HCT116 (cell line): ENCODE results near the gene BTBD3. TPM values are rescaled to one million over a fixed set of nuclear protein-coding genes. Genes with fewer than 3 reads are reported as not detected.

Experiments
- ATAC-seq: fragments of 200-7000 bp; cut with Tn5 transposase; 2 replicates; pipeline ENCODE4 v1.9.1; 2020; ENCODE audit warnings: mild to moderate bottlenecking, moderate library complexity
- BruUV-seq: library from RNA; stranded (reverse); fragments of 400-500 nt; replicated peaks from 2 replicates; lab custom pipeline; 2021; lab: Mats Ljungman, UMichigan
- CTCF ChIA-PET: fragments of 300-600 bp; sonication (Branson Sonifier 250); formaldehyde crosslinking; loops from one replicate; lab custom pipeline; 2021; ENCODE audit warnings: antibody characterized with exemption; lab: Charles Lee
- POLR2A ChIA-PET: fragments of 300-600, 350-600 bp; sonication (Branson Sonifier 250); formaldehyde crosslinking; loops from one replicate; lab custom pipeline; 2021; ENCODE audit warnings: antibody characterized with exemption; lab: Charles Lee
- RAD21 ChIA-PET, 2 experiments: fragments of 300-600 bp; sonication (Branson Sonifier 250); formaldehyde crosslinking; loops; one replicate each; lab custom pipeline; 2023; ENCODE audit warnings: low total read pairs in 2 of 2; ENCODE audit not compliant: uncharacterized antibody in 2 of 2, unreplicated experiment in 2 of 2, low non-redundant PET in 1 of 2; lab: Charles Lee
- DNase-seq: peaks from one replicate; pipeline ENCODE4 v3.0.0-alpha.2; 2010; ENCODE audit warnings: low read depth, low spot score
- H2AFZ ChIP-seq: fragments of 200-600 bp; shearing (Covaris generic), sonication (generic); 2 replicates; pipeline ENCODE4 v1.6.1; 2017; ENCODE audit warnings: low read depth, mixed run types, mixed read lengths, antibody characterized with exemption, low read length; ENCODE audit not compliant: poor library complexity, severe bottlenecking
- H3K27ac ChIP-seq: 2 replicates; pipeline ENCODE4 v1.5.1; 2012; ENCODE audit warnings: low read depth, low read length
- H3K27me3 ChIP-seq: fragments of 200-600 bp; sonication (generic); 2 replicates; pipeline ENCODE4 v1.6.1; 2016; ENCODE audit warnings: mixed run types, low read length, mixed read lengths; ENCODE audit not compliant: insufficient read depth
- H3K36me3 ChIP-seq, 2 experiments: fragments of 200-500 bp in 1 of 2; fragments of 200-600 bp in 1 of 2; sonication (Bioruptor generic) in 1 of 2; sonication (generic) in 1 of 2; 2 replicates each; pipeline versions ENCODE4 v1.5.1 to v1.6.1; 2014 to 2016; ENCODE audit warnings: low read length in 2 of 2, inconsistent platforms in 1 of 2, mixed read lengths in 1 of 2, mixed run types in 1 of 2; ENCODE audit not compliant: insufficient read depth in 2 of 2, control insufficient read depth in 1 of 2
- H3K4me1 ChIP-seq, 2 experiments: fragments of 200-600 bp in 1 of 2; sonication (generic) in 1 of 2; 2 replicates each; pipeline versions ENCODE4 v1.5.1 to v1.6.1; 2012 to 2017; ENCODE audit warnings: low read length in 2 of 2, inconsistent platforms in 1 of 2, mild to moderate bottlenecking in 1 of 2, mixed read lengths in 1 of 2, mixed run types in 1 of 2, moderate library complexity in 1 of 2; ENCODE audit not compliant: insufficient read depth in 2 of 2, control insufficient read depth in 1 of 2
- H3K4me2 ChIP-seq: fragments of 200-600 bp; sonication (generic); 2 replicates; pipeline ENCODE4 v1.6.1; 2017; ENCODE audit warnings: mixed run types, low read length, mixed read lengths
- H3K4me3 ChIP-seq, 2 experiments: fragments of 200-600 bp in 1 of 2; sonication (generic) in 1 of 2; replicated peaks in 1 of 2; 2 replicates each; pipeline ENCODE4 v1.5.1; 2011 to 2016; ENCODE audit warnings: low read length in 2 of 2, control low read depth in 1 of 2, low read depth in 1 of 2, mild to moderate bottlenecking in 1 of 2, mixed read lengths in 1 of 2, mixed run types in 1 of 2
- H3K79me2 ChIP-seq: fragments of 200-600 bp; sonication (generic); 2 replicates; pipeline ENCODE4 v1.6.1; 2017; ENCODE audit warnings: mild to moderate bottlenecking, mixed run types, low read length, moderate library complexity, mixed read lengths; ENCODE audit not compliant: insufficient read depth
- H3K9ac ChIP-seq: fragments of 200-600 bp; sonication (generic); 2 replicates; pipeline ENCODE4 v1.6.1; 2016; ENCODE audit warnings: low read length, mixed read lengths
- H3K9me2 ChIP-seq: fragments of 200-600 bp; sonication (generic), shearing (Covaris generic); 2 replicates; pipeline ENCODE4 v1.6.1; 2017; ENCODE audit warnings: mixed run types, mild to moderate bottlenecking, moderate library complexity; ENCODE audit not compliant: insufficient read depth
- H3K9me3 ChIP-seq, 2 experiments: fragments of 200-500 bp in 1 of 2; fragments of 200-600 bp in 1 of 2; sonication (Bioruptor generic) in 1 of 2; sonication (generic) in 1 of 2; 2 replicates each; pipeline ENCODE4 v1.6.1; 2014 to 2017; ENCODE audit warnings: low read length in 2 of 2, mixed read lengths in 2 of 2, inconsistent platforms in 1 of 2, low read depth in 1 of 2, mild to moderate bottlenecking in 1 of 2, mixed run types in 1 of 2, moderate library complexity in 1 of 2; ENCODE audit not compliant: control insufficient read depth in 1 of 2, insufficient read depth in 1 of 2
- H4K20me1 ChIP-seq: fragments of 200-600 bp; sonication (generic), shearing (Covaris generic); 2 replicates; pipeline ENCODE4 v1.6.1; 2017; ENCODE audit warnings: mixed run types, mild to moderate bottlenecking, moderate library complexity; ENCODE audit not compliant: insufficient read depth
- CBX3 ChIP-seq: IDR thresholded peaks from 2 replicates; pipeline ENCODE4 v1.6.1; 2012; ENCODE audit warnings: low read depth
- ELF1 ChIP-seq: IDR thresholded peaks from 2 replicates; pipeline ENCODE4 v1.6.1; 2012; ENCODE audit warnings: low read depth, borderline replicate concordance
- EZH2 ChIP-seq: fragments of 200-600 bp; sonication (generic); IDR thresholded peaks from 2 replicates; pipeline ENCODE4 v1.6.1; 2017; ENCODE audit warnings: antibody characterized with exemption, mixed run types
- EZH2phosphoT487 ChIP-seq: fragments of 200-600 bp; IDR thresholded peaks from 2 replicates; pipeline ENCODE4 v1.6.1; 2018; ENCODE audit warnings: antibody characterized with exemption, borderline replicate concordance
- FOSL1 ChIP-seq: IDR thresholded peaks from 2 replicates; pipeline ENCODE4 v1.6.1; 2012; ENCODE audit warnings: low read depth
- POLR2A ChIP-seq: IDR thresholded peaks from 2 replicates; pipeline ENCODE4 v1.7.0; 2011; ENCODE audit warnings: borderline replicate concordance; ENCODE audit not compliant: insufficient read depth, insufficient read length; ENCODE audit errors: extremely low read depth
- RAD21 ChIP-seq: IDR thresholded peaks from 2 replicates; pipeline ENCODE4 v1.6.1; 2012; ENCODE audit warnings: low read depth, mild to moderate bottlenecking
- SP1 ChIP-seq: IDR thresholded peaks from 2 replicates; pipeline ENCODE4 v1.6.1; 2012; ENCODE audit warnings: low read depth
- SRF ChIP-seq: IDR thresholded peaks from 2 replicates; pipeline ENCODE4 v1.6.1; 2012; ENCODE audit warnings: low read depth
- TCF7L2 ChIP-seq: IDR thresholded peaks from 2 replicates; pipeline ENCODE4 v1.7.0; 2011; ENCODE audit warnings: borderline replicate concordance, inconsistent platforms; ENCODE audit not compliant: insufficient read depth, insufficient read length; ENCODE audit errors: extremely low read depth
- YY1 ChIP-seq: IDR thresholded peaks from 2 replicates; pipeline ENCODE4 v1.6.1; 2011; ENCODE audit warnings: low read length, low read depth, moderate library complexity, mild to moderate bottlenecking; ENCODE audit not compliant: insufficient replicate concordance; ENCODE audit errors: extremely low read depth
- ZFX ChIP-seq: fragments of 450-650 bp; IDR thresholded peaks from 2 replicates; pipeline ENCODE4 v1.6.1; 2017
- intact Hi-C: fragments of 100-400 bp; cut with micrococcal nuclease; formaldehyde crosslinking; loops from 2 replicates; pipeline ENCODE4 v1.10.0; 2022
- total RNA-seq: library from RNA; stranded (reverse); gene quantifications from one replicate; pipeline ENCODE4 v1.2.1, GENCODE V29; 2021; ENCODE audit not compliant: unreplicated experiment
- TF ChIP-seq, protein P1 (sequence below): IDR thresholded peaks from 2 replicates; pipeline ENCODE4 v1.6.1; 2012; ENCODE audit warnings: low read depth
- TF ChIP-seq, protein P2 (sequence below): IDR thresholded peaks from 2 replicates; pipeline ENCODE4 v1.6.1; 2012
- TF ChIP-seq, protein P3 (sequence below), 3 experiments: fragments of 200-600 bp in 1 of 3; sonication (generic) in 1 of 3; IDR thresholded peaks in 2 of 3; conservative IDR thresholded peaks in 1 of 3; 2 replicates each; pipeline ENCODE4 v1.5.1; 2012 to 2017; ENCODE audit warnings: low read depth in 2 of 3, low read length in 2 of 3, antibody characterized with exemption in 1 of 3, borderline replicate concordance in 1 of 3, control low read depth in 1 of 3, mild to moderate bottlenecking in 1 of 3, mixed read lengths in 1 of 3, mixed run types in 1 of 3, moderate library complexity in 1 of 3; ENCODE audit not compliant: insufficient read depth in 1 of 3
- TF ChIP-seq, protein P4 (sequence below): IDR thresholded peaks from 2 replicates; pipeline ENCODE4 v1.6.1; 2011; ENCODE audit warnings: mild to moderate bottlenecking, low read length, moderate library complexity; ENCODE audit not compliant: insufficient replicate concordance; ENCODE audit errors: extremely low read depth

The BTBD3 gene
- total RNA-seq, 1 experiment from 2014 or later = 20.2 TPM

DNA sequence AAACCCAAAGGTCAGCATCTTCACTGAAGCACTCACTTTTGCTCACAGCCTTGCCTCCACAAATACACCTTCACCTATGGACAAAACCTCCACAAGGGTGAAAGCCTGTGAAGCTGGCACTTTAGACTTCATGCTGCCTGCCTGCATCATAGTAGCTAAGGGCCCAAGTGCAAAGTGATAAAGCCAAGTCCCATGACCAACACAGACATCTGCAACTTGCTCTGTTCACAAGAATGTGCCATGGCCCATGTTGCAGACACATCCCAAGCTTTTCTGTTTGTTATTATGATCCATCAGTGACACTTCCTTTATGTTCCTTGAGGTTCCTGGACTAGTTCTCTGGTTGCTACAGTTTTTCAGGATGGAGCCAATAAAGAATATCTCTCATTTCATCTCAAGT, 31.1 kb downstream of the BTBD3 start:
- RAD21 ChIA-PET = no interaction called here
- H3K36me3 ChIP-seq = no peaks in the 10 kb centered on the region
- no peak overlapping the region for H2AFZ ChIP-seq
- no peak overlapping the region for H3K4me2 ChIP-seq
- POLR2A ChIA-PET = no interaction called here
- intact Hi-C loops = no loop called here
- no peak for DNase-seq
- CTCF ChIA-PET = no interaction called here
- H3K79me2 ChIP-seq = no peaks in the 10 kb centered on the region
- H4K20me1 ChIP-seq = no peaks in the 10 kb centered on the region
- TF ChIP-seq SRF (no peak), YY1 (no peak), CBX3 (no peak), TCF7L2 (no peak), ELF1 (no peak), RAD21 (no peak), ZFX (no peak), SP1 (no peak), EZH2 (no peak), POLR2A (no peak), EZH2phosphoT487 (no peak), FOSL1 (no peak)
- TF ChIP-seq, protein P1, sequence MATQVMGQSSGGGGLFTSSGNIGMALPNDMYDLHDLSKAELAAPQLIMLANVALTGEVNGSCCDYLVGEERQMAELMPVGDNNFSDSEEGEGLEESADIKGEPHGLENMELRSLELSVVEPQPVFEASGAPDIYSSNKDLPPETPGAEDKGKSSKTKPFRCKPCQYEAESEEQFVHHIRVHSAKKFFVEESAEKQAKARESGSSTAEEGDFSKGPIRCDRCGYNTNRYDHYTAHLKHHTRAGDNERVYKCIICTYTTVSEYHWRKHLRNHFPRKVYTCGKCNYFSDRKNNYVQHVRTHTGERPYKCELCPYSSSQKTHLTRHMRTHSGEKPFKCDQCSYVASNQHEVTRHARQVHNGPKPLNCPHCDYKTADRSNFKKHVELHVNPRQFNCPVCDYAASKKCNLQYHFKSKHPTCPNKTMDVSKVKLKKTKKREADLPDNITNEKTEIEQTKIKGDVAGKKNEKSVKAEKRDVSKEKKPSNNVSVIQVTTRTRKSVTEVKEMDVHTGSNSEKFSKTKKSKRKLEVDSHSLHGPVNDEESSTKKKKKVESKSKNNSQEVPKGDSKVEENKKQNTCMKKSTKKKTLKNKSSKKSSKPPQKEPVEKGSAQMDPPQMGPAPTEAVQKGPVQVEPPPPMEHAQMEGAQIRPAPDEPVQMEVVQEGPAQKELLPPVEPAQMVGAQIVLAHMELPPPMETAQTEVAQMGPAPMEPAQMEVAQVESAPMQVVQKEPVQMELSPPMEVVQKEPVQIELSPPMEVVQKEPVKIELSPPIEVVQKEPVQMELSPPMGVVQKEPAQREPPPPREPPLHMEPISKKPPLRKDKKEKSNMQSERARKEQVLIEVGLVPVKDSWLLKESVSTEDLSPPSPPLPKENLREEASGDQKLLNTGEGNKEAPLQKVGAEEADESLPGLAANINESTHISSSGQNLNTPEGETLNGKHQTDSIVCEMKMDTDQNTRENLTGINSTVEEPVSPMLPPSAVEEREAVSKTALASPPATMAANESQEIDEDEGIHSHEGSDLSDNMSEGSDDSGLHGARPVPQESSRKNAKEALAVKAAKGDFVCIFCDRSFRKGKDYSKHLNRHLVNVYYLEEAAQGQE = no peak
- TF ChIP-seq, protein P2, sequence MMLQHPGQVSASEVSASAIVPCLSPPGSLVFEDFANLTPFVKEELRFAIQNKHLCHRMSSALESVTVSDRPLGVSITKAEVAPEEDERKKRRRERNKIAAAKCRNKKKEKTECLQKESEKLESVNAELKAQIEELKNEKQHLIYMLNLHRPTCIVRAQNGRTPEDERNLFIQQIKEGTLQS = no peak
- TF ChIP-seq, protein P3, sequence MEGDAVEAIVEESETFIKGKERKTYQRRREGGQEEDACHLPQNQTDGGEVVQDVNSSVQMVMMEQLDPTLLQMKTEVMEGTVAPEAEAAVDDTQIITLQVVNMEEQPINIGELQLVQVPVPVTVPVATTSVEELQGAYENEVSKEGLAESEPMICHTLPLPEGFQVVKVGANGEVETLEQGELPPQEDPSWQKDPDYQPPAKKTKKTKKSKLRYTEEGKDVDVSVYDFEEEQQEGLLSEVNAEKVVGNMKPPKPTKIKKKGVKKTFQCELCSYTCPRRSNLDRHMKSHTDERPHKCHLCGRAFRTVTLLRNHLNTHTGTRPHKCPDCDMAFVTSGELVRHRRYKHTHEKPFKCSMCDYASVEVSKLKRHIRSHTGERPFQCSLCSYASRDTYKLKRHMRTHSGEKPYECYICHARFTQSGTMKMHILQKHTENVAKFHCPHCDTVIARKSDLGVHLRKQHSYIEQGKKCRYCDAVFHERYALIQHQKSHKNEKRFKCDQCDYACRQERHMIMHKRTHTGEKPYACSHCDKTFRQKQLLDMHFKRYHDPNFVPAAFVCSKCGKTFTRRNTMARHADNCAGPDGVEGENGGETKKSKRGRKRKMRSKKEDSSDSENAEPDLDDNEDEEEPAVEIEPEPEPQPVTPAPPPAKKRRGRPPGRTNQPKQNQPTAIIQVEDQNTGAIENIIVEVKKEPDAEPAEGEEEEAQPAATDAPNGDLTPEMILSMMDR (IDR thresholded peaks at IDR 0.05 in 2 of 3, conservative IDR thresholded peaks at IDR 0.05 in 1 of 3; ENCODE audit: borderline replicate concordance in 1 of 3, insufficient read depth in 1 of 3, low read depth in 2 of 3, low read length in 2 of 3) = no peak
- TF ChIP-seq, protein P4, sequence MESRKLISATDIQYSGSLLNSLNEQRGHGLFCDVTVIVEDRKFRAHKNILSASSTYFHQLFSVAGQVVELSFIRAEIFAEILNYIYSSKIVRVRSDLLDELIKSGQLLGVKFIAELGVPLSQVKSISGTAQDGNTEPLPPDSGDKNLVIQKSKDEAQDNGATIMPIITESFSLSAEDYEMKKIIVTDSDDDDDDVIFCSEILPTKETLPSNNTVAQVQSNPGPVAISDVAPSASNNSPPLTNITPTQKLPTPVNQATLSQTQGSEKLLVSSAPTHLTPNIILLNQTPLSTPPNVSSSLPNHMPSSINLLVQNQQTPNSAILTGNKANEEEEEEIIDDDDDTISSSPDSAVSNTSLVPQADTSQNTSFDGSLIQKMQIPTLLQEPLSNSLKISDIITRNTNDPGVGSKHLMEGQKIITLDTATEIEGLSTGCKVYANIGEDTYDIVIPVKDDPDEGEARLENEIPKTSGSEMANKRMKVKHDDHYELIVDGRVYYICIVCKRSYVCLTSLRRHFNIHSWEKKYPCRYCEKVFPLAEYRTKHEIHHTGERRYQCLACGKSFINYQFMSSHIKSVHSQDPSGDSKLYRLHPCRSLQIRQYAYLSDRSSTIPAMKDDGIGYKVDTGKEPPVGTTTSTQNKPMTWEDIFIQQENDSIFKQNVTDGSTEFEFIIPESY = no peak
- no peaks in the 10 kb centered on the region for H3K9me2 ChIP-seq
- no peak for ATAC-seq
- H3K27ac ChIP-seq = no peak overlapping the region
- BruUV-seq = no TSS peak
- no peaks in the 10 kb centered on the region for H3K4me1 ChIP-seq
- H3K9me3 ChIP-seq = no peaks in the 10 kb centered on the region
- H3K4me3 ChIP-seq = no peak overlapping the region
- H3K27me3 ChIP-seq = no peaks in the 10 kb centered on the region
- no peak overlapping the region for H3K9ac ChIP-seq
